HG02973 (cell line): ENCODE results near the gene CIART.
"Not testable (repeated sequence)": the region's sequence is repeated elsewhere in the genome, so short reads cannot be mapped to it uniquely, and the experiment has no call there.

Source experiments
- ATAC-seq: cut with Tn5 transposase; IDR thresholded peaks from one replicate; pipeline ENCODE4 v1.9.1; 2021; ENCODE audit warnings: moderate library complexity; ENCODE audit not compliant: unreplicated experiment

CIART gene

GRCh38 chr1:150308585-150308984 is 26.2 kb downstream of the CIART start:
- ATAC-seq = not testable (repeated sequence)

DNA sequence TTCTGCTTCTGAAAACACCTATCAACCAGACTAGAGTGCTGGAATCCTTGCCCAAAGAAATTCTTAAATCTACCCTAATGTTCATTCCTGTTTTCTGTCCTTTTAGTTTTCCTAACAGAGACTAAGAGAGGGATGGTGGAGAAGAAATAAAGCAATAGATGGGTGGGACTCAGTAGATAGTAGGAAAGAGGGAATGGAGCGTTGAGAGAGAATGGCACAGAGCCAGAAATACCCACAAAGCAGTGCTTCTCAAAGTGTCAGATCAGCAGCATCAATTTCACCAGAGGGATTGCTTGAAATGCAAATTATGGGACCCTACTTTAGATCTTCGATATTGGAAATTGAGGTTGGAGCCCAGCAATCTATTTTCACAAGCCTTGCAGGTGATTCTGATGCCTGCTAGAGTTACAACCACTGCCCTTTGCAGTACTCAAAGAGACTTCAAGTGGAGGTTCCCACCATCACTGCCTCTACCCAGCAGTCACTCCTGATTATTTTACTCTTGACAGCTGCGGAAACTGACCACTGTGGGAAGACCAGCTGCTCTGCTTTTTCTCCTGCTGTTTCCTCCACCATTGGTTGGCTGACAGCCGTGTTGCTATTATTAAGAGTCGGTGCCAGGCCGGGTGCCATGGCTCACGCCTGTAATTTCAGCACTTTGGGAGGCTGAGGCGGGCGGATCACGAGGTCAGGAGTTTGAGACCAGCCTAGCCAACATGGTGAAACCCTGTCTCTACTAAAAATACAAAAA is 27.6 kb downstream of the CIART start:
- ATAC-seq = no peak

GRCh38 chr1:150311762-150312161 is 29.4 kb downstream of the CIART start:
- ATAC-seq = no peak

DNA sequence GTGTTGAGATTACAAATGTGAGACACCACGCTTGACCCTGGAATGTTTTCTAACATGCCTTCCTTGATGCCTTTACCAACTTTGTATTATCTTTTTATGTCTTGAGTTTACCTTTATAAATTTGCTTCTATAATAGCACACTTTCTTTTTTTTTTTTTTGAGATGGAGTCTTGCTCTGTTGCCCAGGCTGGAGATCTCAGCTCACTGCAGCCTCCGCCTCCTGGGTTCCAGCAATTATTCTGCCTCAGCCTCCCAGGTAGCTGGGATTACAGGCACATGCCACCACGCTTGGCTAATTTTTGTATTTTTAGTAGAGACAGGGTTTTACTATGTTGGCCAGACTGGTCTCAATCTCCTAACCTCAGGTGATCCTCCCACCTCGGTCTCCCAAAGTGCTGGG is 32.3 kb downstream of the CIART start:
- not testable (repeated sequence) for ATAC-seq

DNA sequence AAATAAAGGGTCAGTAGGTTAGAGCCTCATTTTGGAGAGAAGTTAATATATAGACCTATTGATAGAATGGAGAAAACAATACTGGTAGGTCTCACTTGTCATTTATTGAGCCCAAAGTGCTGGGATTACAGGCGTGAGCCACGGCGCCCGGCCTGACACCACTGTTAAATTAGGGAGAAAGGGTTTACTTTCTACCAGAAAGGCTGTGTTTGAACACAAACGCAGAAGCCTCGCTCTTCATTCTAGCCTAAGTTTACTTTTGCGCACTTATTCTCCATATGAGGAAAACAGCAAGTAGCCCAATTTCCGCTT is 38.3 kb downstream of the CIART start:
- ATAC-seq = no peak

DNA sequence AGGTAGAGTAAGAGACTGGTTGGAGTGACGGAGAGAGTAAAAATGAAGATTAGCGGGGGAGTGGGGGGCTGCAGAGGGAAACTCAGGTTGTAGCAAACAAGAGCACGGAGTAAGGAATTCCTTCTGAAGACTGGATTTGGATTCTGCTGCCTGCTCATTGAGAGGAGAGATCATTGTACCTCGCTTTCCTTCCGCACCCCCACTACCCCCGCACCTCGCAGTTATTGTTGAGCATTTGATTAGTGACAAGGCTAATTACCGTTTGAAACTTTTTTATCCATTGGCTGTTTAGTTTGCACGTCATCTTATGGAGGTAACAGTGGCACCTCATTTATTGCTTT is 39.4 kb downstream of the CIART start:
- no peak for ATAC-seq

- ATAC-seq = no peak
These were observed 40.0 kb downstream of the CIART start for GRCh38 chr1:150322310-150322709.

GRCh38 chr1:150332651-150333290 is 50.4 kb downstream of the CIART start:
- no peak for ATAC-seq
